HG03432 (cell line): ENCODE data around the gene GATD1.
"Not testable (repeated sequence)": the region's sequence is repeated elsewhere in the genome, so short reads cannot be mapped to it uniquely, and the experiment has no call there.

ENCODE experiments used
- ATAC-seq: cut with Tn5 transposase; IDR thresholded peaks from one replicate; pipeline ENCODE4 v1.9.1; 2021; ENCODE audit warnings: mild to moderate bottlenecking, moderate library complexity; ENCODE audit not compliant: unreplicated experiment

GATD1 gene

DNA sequence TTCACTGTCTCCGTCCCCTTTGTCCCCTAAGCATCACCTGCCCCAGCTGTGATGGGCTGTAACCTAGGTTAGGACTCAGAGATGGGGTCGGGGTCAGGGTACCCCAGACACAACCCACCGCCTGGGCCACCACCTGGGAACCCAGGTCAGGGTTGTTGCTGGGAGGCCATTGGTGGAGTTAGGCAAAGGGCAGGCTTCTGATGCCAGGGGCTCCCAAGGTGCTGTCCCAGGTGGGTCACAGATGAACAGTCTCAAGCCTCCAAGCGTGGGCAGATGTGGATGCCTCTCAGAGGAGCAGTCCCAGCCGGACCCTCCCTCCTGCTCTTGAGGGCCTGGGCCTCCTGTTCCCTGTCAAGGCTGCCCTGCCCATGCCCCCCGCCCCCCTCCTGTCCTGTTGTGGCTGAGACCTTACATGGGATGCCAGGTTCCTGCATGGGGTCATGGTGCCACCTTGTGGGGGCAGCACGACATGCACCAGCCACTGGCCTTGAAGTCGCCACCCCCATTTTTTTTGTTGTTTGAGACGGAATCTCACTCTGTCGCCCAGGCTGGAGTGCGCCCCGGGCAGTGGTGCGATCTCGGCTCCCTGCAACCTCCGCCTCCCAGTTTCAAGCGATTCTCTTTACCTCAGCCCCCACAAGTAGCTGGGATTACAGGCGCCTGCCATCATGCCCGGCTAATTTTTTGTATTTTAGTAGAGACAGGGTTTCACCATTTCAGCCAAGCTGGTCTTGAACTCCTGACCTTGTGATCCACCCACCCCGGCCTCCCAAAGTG, 12.1 kb downstream of the GATD1 start:
- no peak for ATAC-seq

DNA sequence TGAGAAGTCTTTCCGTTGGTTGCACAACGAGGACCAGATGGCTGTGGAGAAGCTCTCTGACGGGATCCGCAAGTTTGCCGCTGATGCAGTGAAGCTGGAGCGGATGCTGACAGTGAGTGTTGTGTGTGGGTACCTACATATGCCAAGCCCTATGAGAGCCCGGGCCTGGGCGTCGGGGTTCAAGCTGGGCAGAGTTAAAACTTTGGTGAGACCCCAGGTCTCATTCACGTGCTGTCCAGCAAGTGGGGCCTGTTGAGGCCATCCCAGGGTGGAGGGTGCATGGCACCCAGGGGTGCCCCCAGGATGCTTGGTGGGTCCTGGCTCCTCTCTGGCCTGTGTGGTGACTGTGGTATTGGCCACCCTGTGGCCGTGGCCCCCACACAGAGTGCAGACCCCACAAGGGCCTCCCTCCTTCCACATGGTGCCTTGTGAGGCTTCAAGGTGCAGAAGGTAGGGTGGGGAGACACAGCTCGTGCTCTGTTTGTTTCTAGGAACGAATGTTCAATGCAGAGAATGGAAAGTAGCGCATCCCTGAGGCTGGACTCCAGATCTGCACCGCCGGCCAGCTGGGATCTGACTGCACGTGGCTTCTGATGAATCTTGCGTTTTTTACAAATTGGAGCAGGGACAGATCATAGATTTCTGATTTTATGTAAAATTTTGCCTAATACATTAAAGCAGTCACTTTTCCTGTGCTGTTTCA, 12.8 kb downstream of the GATD1 start:
- ATAC-seq: no peak

DNA sequence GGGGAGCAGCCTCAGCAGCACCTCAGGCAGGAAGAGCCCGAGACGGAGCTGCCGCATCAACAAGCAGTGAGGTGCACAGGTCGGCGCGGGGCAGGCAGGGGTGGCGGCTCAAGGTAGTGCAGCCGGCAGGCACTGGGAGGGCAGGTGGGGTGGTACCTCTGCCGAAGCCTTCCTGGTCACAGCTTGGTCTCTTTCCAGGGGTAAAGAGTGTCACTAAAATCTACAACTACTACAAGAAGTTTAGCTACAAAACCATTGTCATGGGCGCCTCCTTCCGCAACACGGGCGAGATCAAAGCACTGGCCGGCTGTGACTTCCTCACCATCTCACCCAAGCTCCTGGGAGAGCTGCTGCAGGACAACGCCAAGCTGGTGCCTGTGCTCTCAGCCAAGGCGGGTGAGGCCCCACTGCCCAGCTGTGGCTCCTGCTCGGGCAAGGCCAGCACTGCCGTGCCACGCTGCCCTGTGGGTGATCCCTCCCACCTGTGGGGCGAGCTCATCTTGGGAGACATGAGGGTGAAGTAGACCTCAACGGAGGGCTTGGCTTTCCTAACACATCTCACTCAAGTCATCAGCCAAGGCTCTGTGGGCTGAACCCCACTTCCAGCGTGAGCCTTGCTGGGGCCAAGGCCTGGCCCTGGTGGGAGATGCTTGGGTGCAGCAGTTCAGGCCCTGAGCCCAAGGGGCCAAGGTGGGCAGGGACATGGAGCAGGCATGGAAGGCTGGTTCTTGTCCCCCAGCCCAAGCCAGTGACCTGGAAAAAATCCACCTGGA, 13.6 kb downstream of the GATD1 start:
- no peak for ATAC-seq

DNA sequence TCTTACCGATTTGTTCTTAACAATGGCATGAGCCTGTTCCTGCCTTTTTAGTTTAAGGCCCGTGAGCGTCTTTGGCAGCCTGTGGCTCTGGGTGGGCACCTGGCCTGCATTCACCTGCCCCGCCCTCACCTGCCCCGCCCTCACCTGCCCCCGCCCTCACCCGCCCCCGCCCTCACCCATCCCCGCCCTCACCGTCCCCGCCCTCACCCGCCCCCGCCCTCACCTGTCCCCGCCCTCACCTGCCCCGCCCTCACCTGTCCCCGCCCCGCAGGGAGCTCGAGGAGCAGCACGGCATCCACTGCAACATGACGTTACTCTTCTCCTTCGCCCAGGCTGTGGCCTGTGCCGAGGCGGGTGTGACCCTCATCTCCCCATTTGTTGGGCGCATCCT, 14.2 kb downstream of the GATD1 start:
- ATAC-seq: no peak

DNA sequence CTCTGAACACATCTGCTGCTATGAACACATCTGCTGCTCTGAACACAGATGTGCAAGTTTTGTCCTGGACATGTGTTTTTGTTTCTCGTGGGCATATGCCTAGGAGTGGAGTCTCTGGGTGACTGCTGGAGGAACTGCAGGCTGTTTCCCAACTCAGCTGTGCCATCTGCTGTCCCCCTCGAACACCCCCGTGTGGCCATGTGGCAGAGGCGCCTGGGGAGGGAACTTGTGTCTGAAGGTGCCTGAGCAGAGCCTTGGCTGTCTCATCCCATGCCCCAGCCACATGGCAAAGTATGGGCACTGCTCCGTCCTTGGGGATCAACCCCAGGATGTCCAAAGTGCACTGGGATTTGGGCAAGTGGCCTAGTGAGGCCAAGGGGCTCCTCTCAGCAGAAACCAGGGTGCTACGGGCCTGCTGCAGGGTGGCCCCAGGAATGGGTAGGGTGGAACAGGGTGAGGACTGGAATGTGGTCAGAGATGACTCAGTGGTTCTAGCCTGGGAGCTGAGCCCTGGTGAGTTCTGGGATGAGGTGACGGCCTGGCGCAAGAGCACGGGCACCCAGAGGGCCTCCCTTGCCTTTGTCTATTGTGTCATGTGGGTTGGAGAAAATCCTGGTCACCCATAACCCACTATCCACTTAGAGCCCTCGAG, 14.7 kb downstream of the GATD1 start:
- no peak for ATAC-seq

DNA sequence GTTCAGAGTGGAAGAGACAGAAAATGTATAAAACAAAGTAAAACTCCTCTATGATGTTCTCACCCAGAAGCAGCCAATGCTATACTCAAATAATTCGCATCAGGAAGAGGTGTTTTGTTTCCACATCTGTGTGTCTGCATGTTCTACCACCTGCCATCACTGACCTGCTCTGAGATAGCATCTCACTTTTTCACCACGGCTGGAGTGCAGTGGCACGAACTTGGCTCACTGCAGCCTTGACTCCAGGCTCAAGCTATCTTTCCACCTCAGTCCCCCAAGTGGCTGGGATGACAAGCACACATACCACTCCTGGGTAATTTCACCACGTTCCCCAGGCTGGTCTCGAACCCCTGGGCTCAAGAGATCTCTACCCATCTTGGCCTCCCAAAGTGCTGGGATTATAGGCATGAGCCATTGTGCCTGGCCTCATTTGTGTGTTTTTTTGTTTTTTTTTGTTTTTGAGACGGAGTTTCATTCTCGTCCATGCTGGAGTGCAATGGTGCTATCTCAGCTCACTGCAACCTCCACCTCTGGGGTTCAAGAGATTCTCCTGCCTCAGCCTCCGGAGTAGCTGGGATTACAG, 15.7 kb downstream of the GATD1 start:
- no peak for ATAC-seq

DNA sequence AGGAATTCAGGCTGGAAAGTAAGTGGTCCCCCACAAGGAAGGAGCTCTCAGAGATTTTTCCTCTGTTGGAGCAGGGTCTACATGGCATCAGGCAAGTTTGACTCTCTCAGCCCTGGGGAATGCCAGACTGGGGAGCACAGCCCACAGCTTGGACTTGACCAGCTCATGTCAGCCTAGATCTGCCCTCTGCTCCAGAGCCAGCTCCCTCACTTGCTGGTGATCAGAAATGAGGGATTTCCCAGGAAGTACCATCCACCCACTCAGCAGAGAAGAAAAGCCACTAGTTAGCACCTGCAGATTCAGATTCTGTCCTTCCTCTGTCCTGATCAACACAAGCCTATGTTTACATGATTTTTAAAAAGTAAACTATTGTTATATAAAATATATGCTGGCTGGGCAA, 17.1 kb downstream of the GATD1 start:
- ATAC-seq: no peak

DNA sequence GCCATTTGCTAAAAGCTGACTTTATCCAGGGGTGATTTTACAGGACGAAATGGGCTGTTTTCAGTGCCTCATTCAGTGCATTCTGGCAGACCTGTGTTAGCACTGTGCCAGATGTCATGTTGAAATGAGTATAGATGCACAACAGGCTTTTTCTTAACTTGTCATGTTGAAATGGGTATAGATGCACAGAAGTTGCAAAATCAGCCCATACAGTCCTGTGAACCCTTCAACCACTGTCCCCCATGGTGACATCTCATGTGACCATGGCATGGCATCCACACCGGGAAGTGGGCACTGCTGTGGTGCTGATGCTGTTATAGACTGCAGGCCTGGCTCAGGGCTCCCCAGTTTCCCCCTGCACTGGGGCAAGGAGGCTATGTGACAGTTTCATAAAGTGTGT, 27.6 kb downstream of the GATD1 start:
- no peak for ATAC-seq

DNA sequence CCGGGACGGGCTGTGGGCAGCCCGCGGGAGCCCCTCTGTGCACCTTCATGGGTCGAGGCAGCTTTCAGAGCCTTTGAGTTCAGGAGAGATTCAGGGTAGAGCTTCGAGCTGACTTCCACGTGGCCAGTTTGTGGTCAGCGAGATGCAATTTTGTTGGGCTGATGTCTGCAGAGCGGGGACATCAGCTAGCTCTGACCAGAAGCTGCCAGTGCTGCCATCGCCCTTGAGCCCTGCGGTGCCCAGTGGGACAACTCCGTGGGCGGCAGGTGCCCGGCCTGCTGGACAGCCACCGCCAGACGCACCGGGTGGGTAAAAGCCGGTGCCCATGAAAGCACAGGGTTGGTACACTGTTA, 29.3 kb downstream of the GATD1 start:
- ATAC-seq: peak; percentile 1

DNA sequence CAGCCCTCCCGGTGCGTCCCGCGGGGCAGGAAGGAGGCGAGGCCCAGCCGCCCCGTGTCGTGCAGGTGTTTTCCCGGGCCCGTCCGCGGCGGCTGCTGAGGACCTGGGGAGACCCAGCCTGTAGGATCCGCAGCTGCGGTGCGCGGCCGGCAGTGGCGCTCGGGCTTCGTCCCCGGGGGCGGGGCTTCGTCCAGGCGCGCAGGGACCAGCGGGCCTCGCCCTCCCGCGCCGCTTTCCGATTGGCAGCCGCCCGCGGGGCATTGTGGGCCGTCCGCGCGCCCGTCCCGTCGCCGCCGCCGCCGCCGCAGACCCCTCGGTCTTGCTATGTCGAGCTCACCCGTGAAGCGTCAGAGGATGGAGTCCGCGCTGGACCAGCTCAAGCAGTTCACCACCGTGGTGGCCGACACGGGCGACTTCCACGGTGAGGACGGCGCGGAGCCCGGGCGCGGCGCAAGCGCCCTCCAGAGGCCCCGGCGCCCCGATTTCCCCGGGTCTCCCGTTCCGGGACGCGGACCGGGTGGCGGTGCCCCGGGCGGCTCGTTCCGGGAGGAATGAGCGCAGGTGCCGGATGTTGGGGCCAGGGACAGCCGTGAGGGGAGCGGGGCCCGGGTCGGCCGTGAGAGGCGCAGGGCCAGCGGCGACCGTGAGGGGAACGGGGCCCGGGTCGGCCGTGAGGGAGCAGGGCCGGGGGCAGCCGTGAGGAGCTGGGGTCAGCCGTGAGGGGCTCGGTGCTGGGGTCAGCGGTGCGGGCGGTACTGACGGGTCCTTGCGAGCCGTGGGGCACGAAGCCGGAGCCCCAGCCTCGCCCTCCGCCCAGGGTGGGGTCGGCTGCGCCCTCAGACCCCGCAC, 29.9 kb downstream of the GATD1 start, which contains the start of gene TALDO1:
Gene TALDO1, plus strand, starts transcription at position 307 of the 849 bp plus-strand sequence. Its CDS starts 18 bp downstream, at position 325.
- peak; percentile 93 for ATAC-seq

DNA sequence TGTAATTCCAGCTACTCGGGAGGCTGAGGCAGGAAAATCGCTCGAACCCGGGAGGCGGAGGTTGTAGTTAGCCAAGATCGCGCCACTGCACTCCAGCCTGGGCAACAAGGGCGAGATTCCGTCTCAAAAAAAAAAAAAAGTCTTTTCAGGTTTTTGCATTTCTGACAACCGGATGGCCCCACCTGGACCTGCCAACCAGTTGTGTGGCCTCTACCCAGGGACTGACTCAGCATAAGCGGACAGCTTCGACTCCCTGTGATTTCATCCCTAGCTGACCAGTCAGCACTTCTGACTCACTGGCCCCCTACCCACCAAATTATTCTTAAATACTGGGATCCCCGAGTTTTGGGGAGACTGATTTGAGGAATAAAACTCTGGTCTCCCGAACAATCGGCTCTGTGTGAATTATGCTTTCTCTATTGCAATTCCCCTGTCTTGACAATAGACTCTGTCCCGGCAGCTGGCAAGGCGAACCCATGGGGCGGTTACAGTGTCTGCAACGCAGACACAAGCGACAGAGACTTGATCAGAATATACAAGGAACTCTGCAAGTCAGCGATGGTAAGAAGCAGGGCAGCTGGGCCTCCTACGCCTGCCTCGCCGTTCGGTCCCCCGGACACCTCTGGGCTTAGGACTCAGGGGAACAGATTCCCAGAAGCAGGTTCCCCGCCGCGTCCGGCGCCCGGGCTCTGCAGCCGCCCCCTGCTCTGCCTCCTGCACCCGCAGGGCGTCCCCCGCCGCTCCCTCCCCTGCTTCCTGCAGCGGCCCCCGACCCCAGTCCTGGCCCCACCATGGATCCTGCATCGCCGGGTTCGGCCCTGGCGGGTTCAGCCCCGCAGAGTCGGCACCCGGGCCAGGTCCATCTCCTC, 30.8 kb downstream of the GATD1 start:
- ATAC-seq: peak; percentile 26

DNA sequence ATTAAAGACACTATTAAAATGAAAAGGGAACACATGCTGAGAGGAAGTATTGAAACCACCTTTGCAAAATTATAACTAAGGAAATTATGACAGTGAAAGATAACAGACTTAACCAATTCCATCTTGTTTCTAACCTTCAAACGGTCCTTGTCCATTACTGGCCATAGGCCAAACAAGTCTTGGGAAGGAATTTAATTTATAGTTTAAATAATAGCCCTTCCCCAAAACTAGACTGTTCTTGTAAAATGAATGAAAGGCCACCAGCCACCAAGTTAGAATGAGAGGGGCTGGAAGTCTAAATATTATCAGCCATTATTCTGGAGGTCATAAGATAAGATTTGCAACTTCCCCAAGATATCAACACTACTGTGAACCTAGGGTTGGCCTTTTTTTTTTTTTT, 31.9 kb downstream of the GATD1 start:
- ATAC-seq: no peak

DNA sequence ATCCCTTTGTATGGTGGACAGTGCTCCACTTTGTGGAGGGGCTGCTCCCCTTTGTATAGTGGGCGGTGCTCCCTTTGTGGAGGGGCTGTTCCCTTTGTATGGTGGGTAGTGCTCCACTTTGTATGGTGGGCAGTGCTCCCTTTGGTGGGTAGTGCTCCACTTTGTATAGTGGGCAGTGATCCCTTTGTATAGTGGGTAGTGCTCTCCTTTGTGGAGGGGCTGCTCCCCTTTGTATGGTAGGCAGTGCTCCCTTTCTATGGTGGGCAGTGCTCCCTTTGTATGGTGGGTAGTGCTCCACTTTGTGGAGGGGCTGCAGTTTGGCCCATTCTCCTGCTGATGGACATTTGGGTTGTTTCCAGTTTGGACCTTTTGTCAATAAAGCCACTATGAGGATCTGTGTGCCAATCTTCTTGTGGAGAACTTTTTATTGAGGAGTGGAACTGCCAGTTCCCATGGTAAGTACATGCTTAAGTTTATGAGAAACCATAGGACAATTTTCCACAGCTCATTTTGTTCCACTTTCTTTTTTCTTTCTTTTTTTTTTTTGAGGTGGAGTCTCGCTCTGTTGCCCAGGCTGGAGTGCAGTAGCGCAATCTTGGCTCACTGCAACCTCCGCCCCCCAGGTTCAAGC, 34.6 kb downstream of the GATD1 start:
- ATAC-seq: no peak

DNA sequence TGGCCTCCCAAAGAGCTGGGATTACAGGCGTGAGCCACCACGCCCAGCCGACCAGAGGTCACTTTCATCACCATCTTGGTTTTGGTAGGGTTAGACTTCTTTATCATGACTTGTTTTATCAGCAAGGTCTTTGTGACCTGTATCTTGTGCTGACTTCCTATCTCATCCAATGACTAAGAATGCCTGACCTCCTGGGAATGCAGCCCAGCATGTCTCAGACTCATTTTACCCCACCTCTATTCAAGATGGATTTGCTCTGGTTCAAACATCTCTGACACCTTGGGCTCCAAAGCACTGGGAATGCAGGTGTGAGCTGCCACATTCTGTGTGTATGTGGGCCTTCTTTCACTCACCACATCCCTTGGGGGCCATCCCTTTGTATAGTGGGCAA, 35.1 kb downstream of the GATD1 start:
- no peak for ATAC-seq

DNA sequence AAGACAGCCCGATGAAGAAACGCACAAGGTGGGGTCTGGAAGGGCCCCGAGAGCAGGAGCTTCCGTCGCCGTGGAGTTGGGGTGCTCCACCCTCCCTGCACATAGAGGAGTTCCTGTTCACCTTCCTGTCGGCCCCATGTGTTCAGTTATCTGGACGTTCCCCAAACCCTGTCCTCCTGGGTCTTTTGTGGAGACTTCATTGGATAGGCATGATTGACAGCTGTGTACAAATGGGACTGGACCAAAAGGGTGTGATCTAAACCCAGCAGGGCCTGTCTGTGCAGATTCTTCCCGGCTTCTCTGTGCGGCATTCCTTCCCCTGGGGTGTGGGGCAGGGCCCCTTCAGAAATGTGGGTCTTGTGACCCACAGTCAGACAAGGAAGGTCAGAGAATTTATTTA, 39.4 kb downstream of the GATD1 start:
- not testable (repeated sequence) for ATAC-seq

DNA sequence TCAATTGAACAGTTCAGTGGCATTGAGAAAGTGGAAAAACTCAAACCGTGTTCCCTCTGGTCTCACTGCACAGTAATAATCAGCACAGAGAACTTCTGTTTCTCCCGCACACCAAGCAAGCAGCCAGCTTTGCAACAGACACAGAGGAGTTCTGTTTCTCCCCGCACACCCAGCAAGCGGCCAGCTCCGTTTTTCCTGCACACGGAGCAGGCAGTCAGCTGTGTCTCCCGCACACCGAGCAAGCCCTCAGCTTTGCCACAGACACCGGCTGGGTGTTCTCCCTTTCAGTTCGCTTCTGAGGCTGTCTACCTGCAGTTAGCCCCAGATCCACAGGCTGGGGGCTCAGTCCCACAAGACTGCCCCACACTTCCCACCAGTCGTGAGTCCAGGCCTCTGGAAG, 39.9 kb downstream of the GATD1 start:
- no peak for ATAC-seq

DNA sequence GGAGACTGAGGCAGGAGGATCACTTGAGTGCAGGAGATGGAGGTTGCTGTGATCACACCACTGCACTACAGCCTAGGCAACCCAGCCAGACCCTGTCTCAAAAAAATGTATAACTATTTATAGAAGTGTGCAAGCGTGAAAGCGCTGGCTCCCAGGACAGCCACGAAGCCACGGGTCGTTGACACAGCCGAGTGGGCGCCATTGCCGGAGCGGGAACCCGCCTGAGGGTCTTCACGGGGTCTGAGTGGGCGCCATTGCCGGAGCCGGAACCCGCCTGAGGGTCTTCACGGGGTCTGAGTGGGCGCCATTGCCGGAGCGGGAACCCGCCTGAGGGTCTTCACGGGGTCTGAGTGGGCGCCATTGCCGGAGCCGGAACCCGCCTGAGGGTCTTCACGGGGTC, 42.7 kb downstream of the GATD1 start:
- ATAC-seq: not testable (repeated sequence)

DNA sequence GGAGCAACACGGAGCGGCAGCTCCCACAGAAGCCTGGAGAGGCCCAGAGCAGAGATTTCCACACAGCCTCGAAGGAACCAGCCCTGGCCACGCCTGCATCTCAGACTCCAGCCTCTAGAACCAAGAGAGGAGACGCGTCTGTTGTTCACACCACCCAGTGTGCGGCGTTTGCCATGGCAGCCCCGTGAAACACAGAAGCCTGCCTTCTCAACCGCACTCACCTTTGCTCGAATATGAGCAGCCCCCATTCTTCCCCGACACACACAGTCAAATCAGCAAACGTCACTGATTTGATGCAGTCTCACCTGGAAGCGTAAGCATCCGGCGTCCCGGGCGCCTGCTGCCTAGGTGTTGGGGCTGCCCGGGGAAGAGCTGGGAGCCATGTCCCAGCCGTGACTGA, 44.2 kb downstream of the GATD1 start:
- no peak for ATAC-seq
